HEK293T (cell line): ENCODE data around the gene PEA15.

Experiments used
- BHLHE40 ChIP-seq: fragments of 450-650 bp; IDR thresholded peaks from 2 replicates; pipeline ENCODE4 v1.6.1; 2016; ENCODE audit warnings: mild to moderate bottlenecking, moderate library complexity, borderline replicate concordance
- TARDBP ChIP-seq: fragments of 450-650 bp; IDR thresholded peaks from 2 replicates; pipeline ENCODE4 v1.6.1; 2016

DNA sequence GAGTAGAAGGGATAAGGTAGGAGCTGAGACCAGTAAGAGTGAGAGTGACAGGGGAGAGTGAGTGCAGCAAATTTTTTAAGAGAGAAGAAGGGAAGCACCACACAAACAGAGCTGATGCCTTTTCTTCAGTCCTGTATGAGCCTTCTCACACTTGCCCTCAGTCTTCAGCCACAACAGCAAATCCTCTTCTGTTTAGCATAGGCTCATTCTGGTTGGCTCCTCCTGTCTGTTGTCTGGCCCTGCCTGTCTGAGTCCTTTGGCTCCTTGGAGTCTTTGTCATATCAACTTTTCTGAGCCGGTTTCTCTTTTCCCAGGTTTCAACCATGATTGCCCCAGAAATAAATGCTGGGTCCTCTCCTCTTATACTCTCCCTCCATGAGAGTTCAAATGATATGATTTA lies 27.5 kb upstream of the PEA15 start:
- TF ChIP-seq TARDBP (no peak), BHLHE40 (no peak)
